HG03097 (cell line): ENCODE results near the gene COTL1.
"Not testable (repeated sequence)": the region's sequence is repeated elsewhere in the genome, so short reads cannot be mapped to it uniquely, and the experiment has no call there.

ENCODE experiments used
- ATAC-seq: cut with Tn5 transposase; IDR thresholded peaks from one replicate; pipeline ENCODE4 v1.9.1; 2021; ENCODE audit not compliant: unreplicated experiment, low FRiP score

The COTL1 gene

DNA sequence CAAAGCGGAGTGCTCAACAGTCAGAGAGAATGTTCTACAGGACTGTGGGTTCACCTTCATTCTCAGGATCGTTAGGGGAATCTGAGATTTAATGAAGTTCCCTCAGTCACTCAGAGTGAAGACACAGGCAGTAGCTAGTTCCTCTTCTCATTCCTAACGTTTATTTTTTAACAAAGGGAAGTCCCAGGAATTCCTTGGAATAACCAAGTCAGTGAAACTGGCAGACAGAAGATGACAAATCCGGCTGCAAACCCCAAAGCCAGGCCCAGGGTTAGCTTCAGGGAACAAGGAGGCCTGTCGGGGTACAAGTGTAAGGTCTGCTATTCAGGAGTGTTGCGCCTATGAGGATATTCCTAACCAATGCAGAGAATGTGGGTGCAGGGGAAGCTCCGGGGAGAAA, 42.0 kb downstream of the COTL1 start:
- no peak for ATAC-seq

DNA sequence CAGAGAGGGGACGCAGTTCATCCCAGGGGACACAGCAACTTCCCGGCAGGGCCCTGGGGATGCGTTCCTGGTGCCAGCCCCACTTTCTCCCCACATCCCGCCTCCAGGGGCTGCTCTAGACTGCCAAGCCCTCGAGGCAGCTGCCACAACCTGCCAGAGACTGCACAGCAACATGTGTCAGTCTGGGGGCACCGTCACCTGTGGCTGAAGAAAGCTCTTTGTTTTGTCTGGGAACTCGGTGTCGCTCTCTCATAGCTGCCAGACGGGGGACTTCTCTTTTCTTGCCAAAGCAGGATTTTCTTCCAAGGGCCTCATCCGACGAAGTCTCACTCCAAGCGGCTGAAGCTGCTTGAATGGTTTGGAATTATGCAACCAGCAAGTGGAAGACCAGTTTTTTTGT, 43.7 kb downstream of the COTL1 start:
- no peak for ATAC-seq

DNA sequence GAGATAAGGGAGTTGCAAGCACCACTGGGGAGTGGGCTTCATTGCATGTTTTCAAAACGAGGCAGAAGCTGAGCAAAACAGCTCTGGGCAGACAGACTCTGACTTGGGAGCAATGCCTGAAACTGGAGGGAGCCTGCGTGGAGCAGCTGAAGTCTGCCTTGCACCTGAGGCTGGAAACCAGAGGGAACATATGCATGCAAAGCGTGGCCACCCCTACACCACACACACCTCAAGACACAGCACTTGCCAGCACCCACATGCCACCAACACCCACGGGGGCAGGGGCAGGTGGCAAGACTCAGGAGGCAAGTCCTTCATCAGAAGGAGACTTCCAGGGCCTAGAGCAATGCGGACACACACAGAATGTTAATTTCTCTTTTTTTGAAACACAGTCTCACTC, 45.8 kb downstream of the COTL1 start:
- ATAC-seq: no peak

DNA sequence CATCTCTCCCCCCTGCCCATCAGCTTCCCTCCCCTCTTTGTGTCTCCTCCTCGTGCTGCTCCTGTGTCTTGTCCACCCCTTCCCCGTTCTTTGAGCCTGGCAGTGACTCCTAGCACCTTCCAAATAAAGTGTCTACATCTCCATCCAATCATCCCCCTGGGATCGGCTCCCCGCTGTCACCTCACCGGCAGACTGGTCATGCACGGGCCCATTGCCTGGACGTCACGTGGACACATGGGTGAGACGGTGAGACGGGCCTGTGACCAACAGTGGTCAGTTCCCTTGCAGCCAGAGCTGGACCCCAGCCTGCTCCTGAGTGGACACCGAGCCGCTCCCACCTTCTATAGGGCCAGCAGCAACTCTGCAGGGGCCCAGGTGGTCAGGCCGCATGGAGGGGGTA, 46.4 kb downstream of the COTL1 start:
- ATAC-seq: no peak

DNA sequence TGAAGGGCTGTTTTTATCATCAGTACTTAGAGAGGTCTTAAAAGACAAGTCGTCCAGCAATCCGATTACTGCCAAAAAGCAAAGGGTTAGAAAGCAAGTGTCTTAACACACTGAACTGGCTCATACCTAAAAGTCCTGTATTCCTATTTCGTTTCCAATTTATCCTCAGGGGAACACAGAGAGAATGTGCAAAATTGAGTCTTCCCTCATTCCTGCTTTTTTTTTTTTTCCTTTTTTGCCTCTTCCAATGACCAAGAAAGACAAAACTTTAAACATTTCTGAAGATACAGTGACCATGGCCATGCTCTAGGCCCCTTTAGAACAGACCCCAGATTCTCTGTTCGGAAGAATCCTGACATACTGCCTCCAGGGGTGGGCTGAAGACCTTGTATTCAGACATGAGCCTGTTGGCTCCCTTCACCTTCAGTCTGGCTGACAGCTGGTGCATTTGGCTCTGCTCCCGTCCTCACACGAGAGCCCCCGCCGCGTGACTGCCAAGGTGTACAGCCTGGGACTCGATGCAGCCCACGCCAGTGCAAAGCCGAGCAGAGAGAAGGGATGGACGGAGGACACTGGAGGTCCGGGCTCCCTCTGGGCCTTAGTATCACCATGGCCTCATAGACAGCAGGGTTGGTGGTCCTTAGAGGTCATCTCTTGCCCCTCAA, 47.0 kb downstream of the COTL1 start:
- ATAC-seq: no peak

DNA sequence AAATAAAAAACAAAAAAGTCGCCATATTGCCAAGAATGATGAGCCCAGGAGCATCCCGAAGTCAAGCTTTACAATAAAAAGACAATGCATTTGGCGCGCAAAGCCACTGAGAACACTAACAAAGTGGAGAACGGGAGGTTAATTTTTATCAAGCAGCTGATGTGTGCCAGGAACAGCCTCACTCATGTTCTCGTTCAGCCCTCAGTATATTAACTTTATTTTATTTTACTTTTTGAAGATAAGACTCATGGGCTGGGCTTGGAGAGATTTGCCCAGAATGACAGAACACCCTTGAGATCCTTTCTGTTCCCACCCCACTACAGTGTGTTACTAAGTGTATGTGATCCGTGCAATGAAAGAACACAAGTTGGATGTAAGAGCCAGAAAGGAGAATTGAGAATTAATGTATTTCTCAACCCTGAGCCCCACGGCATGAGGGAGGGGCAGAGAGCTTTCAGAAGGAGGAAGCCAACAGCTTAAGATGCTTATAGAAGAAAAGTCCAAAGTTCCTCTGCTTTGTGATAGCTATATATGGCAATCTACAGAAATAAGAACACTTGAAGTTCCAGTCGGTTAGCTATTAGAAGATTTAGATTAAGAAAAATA, 48.4 kb downstream of the COTL1 start:
- ATAC-seq: no peak

DNA sequence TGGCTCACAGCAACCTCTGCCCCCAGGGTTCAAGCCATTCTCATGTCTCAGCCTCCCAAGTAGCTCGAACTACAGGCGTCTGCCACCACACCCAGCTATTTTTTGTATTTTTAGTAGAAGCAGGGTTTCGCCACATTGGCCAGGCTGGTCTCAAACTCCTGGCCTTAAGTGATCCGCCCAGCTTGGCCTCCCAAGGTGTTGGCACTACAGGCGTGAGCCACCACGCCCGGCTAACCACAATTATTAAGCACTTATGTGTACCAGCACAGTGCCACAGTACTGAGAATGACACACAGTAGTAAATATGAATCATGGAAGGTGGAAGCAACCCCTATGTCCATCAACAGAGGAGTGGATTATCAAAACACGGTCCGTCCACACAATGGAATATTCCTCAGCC, 49.8 kb downstream of the COTL1 start:
- no peak for ATAC-seq

DNA sequence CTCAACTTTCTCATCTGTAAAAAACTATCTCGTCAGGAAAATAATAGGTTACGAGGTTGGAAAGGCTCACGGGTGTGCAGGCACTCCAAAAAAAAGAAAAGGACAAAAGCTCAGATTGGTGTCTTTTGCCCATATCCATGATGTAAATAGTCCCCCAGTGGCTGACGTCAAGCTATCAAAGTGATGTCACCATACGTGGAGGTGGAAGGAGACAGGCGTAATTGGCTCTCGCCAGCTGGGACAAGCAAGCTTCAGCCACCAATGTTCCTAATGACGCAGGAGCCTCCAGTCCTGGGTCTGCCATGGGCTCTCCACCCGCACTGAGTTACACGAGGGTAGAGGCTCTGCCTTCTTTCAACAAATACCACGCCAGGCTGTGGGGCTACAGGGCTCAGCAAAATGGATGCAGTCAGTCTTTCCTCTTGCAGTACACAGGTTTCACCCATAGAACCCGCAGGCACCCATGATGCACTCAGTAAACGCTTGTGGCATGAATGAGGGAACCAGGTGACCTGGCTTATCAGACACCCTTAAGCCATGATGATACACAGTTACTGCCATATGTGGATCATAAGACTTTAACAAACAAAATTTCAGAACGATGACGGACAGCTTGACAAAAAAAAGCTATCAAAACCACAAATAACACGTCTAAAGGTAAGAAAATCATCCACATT, 50.5 kb downstream of the COTL1 start:
- no peak for ATAC-seq

DNA sequence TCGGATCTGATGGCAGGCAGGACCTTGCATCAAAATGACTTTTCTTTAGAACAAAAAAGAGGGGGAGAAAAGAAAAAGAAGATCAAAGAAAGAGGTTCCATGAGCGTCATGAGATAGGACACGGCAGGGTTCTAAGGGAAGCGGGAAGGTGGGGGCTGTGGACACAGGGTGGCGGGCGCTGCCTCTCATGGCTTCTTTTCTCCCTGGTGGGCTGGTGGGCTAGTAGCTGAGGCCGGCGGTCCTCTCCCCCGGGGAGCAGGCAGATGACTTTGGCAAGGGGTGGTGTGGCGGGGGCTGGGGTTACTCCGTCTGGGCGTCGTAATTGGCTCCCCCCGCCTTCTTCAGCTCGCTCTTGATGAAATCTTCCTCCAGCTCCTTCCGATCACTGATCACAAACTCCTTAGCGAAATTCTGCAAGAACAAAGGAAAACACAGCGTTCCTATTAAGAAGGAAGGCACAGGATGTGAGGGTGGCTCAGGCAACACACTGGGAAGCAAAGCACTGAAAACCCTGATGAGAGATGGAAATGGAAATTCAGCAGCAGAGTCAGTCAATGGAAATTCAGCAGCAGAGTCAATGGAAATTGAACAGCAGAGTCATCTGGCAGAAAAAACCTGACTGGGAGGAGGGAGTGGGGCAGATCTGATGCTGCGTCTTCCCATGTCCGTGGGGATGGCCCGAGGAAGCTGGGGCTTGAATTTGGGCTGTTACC, 51.2 kb downstream of the COTL1 start:
- ATAC-seq: no peak

DNA sequence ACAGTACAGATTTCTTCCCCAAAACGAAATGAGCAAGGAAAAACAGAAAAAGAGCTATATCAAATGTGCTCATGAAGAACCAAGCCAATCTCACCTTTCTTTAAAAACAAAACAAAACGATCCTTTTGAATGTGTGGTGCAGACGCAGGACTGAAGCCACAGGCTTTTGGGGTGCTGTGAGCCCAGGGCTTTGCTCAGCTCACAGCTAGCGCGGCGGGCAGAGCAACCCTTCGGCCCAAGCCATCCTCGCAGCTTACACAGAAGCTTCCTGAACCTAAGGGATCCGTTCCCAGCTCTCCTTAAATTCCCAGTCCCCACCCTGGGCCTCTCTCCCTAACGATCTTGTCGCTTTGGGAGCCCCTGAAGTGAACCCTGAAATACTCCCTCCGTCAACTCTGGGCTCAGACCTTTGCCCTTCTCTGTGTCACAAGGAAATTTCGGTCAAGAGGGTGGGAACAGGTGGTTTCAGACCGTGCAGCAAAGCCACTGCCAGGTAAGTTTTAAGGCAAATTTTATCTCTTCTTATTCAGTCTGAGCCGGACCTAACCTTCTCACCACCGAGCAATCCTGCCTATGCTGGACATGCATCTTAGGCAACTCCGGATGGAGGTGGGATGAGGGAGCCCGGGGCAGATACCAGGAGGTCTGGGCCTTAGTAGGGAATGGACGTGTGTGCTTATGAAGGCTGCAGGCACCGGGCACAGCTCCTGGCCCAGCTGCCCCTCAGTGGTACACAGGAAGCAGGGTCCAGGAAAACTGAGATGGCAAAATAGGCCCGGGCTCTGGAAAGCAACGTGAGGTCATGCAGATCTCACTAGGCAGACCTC, 52.0 kb downstream of the COTL1 start:
- ATAC-seq: no peak

DNA sequence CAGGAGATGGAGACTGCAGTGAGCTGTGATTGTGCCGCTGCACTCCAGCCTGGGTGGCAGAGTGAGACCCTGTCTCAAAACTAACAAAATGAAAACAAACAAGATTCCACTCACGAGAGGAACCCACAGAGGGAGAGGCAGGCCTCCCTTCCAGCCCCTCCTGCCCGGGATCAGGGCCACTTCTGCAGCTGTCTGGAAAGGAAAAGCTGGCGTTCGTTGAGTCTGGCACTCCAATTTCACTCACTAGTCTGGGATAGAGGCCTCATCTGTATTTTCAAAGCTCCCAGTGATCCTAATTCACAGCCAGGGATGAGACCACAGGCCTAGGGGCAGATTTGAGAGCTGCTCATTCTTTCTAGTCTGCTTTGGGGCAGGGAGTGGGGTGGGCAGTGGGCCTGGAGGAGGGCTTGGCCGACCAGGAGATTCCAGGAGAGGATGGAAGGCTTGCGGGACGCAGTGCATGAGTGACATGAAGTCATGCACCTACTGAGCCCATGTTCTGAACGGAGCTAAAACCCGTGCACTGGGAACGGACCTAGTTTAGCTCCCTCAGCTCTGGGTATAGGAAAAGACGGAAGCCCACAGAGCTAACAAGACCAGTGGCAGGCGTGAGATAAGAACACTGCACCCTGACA, 54.0 kb downstream of the COTL1 start:
- no peak for ATAC-seq

DNA sequence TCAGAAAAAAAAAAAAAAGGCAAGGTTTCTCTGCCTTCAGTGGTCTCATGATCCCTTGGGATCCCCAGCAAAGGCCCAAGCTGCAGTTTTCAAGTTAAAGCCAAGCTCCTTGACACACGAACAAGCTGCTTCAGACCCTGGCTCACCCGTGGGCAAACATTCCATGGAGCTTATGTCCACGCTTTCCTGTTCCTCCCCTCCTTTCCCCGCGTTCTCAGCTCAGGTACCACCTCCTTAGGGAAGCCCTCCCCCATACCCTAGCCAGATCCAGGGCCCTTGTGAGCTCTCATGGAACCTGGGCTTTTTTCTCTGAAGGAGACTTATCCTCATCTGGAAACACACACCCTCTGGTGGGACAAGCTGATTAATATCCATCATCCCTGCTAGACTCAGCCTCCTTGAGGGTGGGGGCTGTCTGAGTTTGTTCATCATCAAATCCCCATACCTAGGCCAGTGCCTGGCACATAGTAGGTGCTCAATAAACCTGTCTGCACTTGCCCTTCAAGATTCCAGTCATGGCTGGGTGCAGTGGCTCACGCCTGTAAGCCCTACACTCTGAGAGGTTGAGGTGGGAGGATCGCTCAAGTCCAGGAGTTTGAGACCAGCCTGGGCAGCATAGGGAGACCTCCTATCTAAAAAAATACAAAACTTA, 54.7 kb downstream of the COTL1 start:
- ATAC-seq: no peak

DNA sequence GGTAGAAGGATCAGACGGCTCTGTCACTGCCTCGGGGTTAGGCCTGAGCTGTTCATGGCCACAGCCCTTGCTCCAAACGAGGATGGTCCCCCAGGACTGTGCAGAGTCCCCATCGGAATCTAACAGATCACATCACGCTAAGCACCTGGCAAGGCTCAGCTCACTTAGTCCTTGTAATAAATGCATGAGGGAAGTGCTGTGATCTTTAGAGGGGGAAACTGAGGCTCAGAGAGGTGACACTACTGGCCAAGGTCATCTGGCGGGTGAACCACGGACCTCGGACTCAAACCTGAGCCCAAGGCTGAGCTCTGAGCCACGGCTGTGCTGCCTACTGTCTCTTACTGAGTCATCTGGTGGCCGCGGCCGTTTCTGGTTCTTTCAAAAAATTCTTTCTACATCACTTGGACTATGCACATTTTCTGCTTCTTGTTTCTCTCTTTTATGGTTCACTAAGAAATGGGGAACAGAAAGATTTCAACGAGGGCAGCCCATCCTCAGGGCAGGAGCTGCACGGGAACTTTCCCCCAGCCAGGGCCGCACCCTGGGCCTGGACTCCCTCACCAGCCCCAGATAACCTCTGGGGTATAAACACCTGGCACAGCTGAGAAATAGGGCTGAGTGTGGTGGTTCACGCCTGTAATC, 55.6 kb downstream of the COTL1 start:
- peak; percentile 54 for ATAC-seq

DNA sequence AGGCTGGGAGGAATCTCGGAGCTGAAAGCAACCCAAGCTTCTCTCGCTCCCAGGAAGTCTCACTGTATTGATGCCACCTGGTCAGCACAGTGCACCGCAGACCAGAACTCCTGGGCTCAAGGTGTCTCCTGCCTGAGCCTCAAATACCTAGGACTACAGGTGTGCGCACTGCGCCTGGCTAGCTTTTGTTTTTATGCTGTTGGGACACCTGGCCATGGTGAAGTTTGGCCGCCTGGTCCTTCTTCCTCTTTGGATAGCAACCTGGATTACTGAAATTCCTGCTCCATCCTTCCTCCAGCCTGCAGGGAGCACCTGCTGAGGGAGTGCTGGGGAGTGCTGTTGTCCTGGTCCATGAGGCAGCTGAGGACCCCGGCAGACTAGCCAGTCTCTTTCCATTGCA, 56.6 kb downstream of the COTL1 start:
- ATAC-seq: no peak

DNA sequence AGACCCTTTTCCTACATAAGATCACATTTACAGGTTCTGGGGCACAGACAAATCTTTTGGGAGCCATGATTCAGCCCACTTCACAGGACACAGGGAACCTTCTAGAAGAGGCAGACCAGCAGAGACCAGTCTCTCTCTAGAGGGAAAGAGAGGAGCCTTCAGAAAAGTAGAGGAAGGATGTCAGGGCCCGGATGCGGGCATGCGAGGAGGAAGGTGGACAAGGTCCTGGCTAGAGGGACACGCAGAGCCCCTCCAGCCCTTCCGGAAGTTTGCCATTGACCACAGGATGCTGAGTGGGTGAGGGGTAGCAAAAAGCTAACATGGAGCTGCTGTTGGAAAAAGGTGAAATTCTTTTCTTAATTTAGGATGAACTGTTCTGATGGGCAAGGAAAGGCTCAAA, 57.6 kb downstream of the COTL1 start:
- no peak for ATAC-seq

DNA sequence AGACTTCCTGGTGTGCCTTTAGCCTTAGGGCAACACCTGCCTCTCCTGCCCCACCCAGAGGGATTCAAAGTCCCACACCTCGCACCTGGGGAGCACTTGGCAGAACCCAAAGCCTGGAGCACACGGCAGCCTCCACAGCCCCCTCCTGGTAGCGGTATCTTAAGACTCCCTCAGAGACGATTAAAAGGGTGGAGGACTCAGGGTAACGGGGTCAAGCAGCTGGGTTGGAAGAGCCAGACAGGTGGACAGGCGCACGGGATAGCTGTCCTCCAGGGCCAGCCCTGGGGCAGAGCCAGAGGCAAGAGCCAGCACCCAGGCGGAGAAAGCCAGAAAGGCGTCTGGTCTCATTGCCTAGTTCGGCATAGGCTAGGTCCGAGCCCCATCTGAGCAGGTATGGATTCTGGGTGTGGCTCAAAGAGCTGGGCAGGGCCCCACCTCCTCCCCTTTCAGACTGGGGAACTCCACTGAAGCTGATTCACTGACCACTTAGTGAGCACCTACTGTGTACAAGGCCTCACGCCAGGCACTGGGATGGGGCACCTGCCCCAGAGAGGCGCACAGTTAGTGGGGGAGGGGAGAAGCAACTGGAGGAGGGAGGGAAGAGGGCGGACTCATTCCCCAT, 58.5 kb downstream of the COTL1 start:
- no peak for ATAC-seq

DNA sequence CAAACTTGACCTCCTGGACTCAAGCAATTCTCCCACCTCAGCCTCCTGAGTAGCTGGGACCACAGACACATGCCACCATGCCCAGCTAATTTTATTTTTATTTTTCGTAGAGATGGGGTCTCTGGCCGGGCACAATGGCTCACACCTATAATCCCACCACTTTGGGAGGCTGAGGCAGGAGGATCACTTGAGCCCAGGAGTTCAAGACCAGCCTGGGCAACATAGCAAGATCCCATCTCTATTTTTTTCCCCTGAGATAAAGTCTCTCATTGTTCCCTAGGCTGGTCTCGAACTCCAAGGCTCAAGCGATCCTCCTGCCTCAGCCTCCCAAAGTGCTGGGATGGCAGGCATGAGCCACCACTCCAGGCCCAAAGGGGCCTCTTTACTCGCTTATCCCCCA, 59.0 kb downstream of the COTL1 start:
- ATAC-seq: not testable (repeated sequence)

DNA sequence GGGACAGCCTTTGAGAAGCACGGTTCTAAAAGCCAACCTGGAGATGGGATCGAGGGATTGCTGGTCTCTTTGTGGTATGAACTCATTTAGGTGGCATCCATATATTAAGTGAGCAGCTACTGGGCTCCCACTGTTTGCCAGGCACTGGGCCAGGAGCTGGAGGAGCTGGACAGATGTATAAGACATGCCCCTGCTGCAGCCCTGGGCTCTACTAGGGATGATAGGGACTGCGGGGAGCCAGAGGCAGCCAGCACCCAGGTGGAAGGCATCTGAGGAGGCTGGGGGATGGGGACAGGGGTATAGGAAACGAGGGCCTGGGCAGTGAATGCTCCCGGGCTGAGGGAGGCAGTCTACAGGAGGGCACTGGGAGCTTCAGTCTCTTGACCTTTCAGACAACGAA, 60.4 kb downstream of the COTL1 start:
- no peak for ATAC-seq

DNA sequence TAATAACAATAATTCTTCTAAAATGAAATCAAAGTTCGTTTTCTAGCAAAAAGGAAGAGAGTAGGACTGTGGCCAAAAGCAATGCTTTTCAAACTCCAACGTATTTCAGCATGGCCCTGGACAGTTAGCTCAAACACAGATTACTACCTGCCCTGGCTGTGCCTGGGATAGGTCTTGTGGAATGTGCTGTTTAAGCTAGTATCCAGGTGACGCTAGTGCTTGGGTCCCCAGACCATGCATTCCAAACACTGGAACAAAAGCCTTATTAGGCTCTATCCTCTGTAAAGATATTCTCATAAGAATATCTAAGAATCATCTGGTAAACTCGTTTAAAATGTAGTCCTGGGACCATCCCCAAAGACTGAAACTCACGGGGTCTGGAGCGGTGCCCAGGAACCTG, 60.8 kb downstream of the COTL1 start:
- ATAC-seq: no peak
